Measurements from ENCODE around the gene SEPTIN8.
"Not testable (repeated sequence)": the region's sequence is repeated elsewhere in the genome, so short reads cannot be mapped to it uniquely, and the experiment has no call there.

SEPTIN8 gene

DNA sequence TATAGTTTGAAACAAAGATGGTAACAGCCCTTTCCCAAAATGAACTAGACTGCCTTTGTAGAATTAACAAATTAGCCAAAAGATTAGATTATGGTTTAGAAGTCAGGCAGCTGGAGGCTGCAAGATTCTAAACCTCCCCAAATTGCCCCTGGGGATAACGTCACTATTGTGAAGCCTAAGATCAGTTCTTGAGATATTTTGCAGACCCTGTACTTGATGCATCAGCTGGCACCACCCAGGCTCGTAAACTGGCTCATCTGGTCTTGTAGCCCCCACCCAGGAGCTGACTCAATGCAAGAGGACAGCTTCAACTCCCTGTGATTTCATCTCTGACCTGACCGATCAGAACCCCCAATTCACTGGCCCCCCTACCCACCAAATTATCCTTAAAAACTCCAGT lies 31.8 kb upstream of the SEPTIN8 start:
- Histone ChIP-seq H3K27me3 (ENCODE audit: insufficient read depth, poor library complexity, severe bottlenecking) (peaks cover 2% of the 10 kb centered on the region), H3K4me3 (replicated peaks; ENCODE audit: insufficient read depth, low read length) (no peak overlapping the region), H3K27ac (replicated peaks) (no peak overlapping the region)
- TF ChIP-seq GABPA (IDR thresholded peaks at IDR 0.05; ENCODE audit: low read depth) (no peak), SPI1 (IDR thresholded peaks at IDR 0.05; ENCODE audit: borderline replicate concordance, low read depth) (no peak), POLR2AphosphoS5 (IDR thresholded peaks at IDR 0.05; ENCODE audit: low read depth) (no peak)
- TF ChIP-seq, protein P1, sequence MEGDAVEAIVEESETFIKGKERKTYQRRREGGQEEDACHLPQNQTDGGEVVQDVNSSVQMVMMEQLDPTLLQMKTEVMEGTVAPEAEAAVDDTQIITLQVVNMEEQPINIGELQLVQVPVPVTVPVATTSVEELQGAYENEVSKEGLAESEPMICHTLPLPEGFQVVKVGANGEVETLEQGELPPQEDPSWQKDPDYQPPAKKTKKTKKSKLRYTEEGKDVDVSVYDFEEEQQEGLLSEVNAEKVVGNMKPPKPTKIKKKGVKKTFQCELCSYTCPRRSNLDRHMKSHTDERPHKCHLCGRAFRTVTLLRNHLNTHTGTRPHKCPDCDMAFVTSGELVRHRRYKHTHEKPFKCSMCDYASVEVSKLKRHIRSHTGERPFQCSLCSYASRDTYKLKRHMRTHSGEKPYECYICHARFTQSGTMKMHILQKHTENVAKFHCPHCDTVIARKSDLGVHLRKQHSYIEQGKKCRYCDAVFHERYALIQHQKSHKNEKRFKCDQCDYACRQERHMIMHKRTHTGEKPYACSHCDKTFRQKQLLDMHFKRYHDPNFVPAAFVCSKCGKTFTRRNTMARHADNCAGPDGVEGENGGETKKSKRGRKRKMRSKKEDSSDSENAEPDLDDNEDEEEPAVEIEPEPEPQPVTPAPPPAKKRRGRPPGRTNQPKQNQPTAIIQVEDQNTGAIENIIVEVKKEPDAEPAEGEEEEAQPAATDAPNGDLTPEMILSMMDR (IDR thresholded peaks at IDR 0.05; ENCODE audit: insufficient read depth, low read length): no peak
- TF ChIP-seq, protein P2, sequence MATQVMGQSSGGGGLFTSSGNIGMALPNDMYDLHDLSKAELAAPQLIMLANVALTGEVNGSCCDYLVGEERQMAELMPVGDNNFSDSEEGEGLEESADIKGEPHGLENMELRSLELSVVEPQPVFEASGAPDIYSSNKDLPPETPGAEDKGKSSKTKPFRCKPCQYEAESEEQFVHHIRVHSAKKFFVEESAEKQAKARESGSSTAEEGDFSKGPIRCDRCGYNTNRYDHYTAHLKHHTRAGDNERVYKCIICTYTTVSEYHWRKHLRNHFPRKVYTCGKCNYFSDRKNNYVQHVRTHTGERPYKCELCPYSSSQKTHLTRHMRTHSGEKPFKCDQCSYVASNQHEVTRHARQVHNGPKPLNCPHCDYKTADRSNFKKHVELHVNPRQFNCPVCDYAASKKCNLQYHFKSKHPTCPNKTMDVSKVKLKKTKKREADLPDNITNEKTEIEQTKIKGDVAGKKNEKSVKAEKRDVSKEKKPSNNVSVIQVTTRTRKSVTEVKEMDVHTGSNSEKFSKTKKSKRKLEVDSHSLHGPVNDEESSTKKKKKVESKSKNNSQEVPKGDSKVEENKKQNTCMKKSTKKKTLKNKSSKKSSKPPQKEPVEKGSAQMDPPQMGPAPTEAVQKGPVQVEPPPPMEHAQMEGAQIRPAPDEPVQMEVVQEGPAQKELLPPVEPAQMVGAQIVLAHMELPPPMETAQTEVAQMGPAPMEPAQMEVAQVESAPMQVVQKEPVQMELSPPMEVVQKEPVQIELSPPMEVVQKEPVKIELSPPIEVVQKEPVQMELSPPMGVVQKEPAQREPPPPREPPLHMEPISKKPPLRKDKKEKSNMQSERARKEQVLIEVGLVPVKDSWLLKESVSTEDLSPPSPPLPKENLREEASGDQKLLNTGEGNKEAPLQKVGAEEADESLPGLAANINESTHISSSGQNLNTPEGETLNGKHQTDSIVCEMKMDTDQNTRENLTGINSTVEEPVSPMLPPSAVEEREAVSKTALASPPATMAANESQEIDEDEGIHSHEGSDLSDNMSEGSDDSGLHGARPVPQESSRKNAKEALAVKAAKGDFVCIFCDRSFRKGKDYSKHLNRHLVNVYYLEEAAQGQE (IDR thresholded peaks at IDR 0.05; ENCODE audit: insufficient replicate concordance, low read depth): no peak
- no peak for DNase-seq (ENCODE audit: low read depth in 1 of 2, low spot score in 1 of 2)

DNA sequence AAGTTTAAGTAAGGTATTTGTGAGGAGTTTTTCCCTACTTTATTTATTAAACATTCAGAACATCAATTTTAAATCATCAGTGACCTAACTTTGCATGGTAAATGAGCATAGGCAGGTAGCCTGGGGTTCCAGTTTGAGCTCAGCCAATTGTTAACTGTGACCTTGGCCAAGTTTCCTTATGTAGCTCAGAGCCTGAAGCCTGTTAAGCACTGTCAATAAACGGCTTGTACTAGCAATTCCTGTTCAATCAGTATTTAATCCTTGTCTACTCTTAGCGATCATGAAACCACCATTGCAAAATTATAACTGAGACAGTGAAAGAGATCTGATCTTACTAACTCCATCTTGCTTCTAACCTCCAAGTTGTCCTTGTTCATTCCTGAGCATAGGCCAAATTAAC lies 31.4 kb upstream of the SEPTIN8 start:
- no peak for DNase-seq (ENCODE audit: low read depth in 1 of 2, low spot score in 1 of 2)
- Histone ChIP-seq H3K4me3 (replicated peaks; ENCODE audit: insufficient read depth, low read length) (no peak overlapping the region), H3K27ac (replicated peaks) (no peak overlapping the region), H3K27me3 (ENCODE audit: insufficient read depth, poor library complexity, severe bottlenecking) (peaks cover 2% of the 10 kb centered on the region)
- TF ChIP-seq, protein P2 (IDR thresholded peaks at IDR 0.05; ENCODE audit: insufficient replicate concordance, low read depth): no peak
- TF ChIP-seq POLR2AphosphoS5 (IDR thresholded peaks at IDR 0.05; ENCODE audit: low read depth): no peak
- TF ChIP-seq, protein P1 (IDR thresholded peaks at IDR 0.05; ENCODE audit: insufficient read depth, low read length): no peak
- no peak for TF ChIP-seq GABPA (IDR thresholded peaks at IDR 0.05; ENCODE audit: low read depth)
- TF ChIP-seq SPI1 (IDR thresholded peaks at IDR 0.05; ENCODE audit: borderline replicate concordance, low read depth): no peak

DNA sequence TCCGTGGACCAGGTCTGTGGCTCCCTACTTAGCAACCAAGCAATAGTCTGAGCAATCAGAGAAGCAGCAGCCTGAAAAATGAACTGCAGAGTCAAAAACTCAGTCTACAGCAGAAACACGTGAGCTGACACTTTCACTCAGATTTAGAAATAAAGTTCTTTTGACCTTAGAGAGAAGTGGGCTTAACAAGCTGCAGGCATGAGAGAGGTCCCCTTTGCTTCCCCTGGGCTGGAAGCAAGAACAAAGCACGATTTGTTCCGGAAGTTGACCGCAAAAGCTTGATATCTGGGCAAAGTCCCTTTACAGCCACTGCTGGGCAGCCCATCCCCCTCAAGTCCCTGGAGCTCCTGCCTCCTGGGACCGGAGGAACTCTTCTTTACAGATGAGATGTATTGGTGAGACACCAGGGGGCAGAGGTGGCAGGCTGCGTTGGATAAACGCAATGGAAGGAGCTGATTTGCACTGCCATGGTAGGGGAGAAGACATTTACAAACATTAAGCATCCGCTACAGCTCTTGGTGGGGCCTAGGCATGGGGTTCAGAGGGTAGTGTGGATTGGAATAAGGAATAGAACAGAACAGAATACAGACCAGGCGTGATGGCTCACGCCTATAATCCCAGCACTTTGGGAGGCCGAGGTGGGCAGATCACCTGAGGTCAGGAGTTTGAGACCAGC lies 30.3 kb upstream of the SEPTIN8 start:
- no peak for TF ChIP-seq POLR2AphosphoS5 (IDR thresholded peaks at IDR 0.05; ENCODE audit: low read depth)
- TF ChIP-seq GABPA (IDR thresholded peaks at IDR 0.05; ENCODE audit: low read depth): no peak
- TF ChIP-seq SPI1 (IDR thresholded peaks at IDR 0.05; ENCODE audit: borderline replicate concordance, low read depth): no peak
- TF ChIP-seq, protein P2 (IDR thresholded peaks at IDR 0.05; ENCODE audit: insufficient replicate concordance, low read depth): no peak
- TF ChIP-seq, protein P1 (IDR thresholded peaks at IDR 0.05; ENCODE audit: insufficient read depth, low read length): no peak
- no peak overlapping the region for H3K27ac ChIP-seq (replicated peaks)
- peaks cover under 1% of the 10 kb centered on the region for H3K27me3 ChIP-seq (ENCODE audit: insufficient read depth, poor library complexity, severe bottlenecking)
- DNase-seq (ENCODE audit: low read depth in 1 of 2, low spot score in 1 of 2): no peak
- H3K4me3 ChIP-seq (replicated peaks; ENCODE audit: insufficient read depth, low read length): no peak overlapping the region

GRCh38 chr5:132806804-132807162 lies 29.7 kb upstream of the SEPTIN8 start:
- H3K27me3 ChIP-seq (ENCODE audit: insufficient read depth, poor library complexity, severe bottlenecking); H3K4me3 ChIP-seq (replicated peaks; ENCODE audit: insufficient read depth, low read length); H3K27ac ChIP-seq (replicated peaks); DNase-seq (ENCODE audit: low read depth in 1 of 2, low spot score in 1 of 2): not testable (repeated sequence)

GRCh38 chr5:132805872-132806271 lies 28.8 kb upstream of the SEPTIN8 start:
- not testable (repeated sequence) for H3K27ac ChIP-seq (replicated peaks); DNase-seq (ENCODE audit: low read depth in 1 of 2, low spot score in 1 of 2); H3K4me3 ChIP-seq (replicated peaks; ENCODE audit: insufficient read depth, low read length); H3K27me3 ChIP-seq (ENCODE audit: insufficient read depth, poor library complexity, severe bottlenecking)

DNA sequence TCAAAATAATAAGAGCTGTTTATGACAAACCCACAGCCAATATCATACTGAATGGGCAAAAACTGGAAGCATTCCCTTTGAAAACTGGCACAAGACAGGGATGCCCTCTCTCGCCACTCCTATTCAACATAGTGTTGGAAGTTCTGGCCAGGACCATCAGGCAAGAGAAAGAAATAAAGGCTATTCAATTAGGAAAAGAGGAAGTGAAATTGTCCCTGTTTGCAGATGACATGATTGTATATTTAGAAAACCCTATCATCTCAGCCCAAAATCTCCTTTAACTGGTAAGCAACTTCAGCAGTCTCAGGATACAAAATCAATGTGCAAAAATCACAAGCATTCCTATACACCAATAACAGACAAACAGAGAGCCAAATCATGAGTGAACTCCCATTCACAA lies 27.2 kb upstream of the SEPTIN8 start:
- DNase-seq (ENCODE audit: low read depth in 1 of 2, low spot score in 1 of 2); H3K27me3 ChIP-seq (ENCODE audit: insufficient read depth, poor library complexity, severe bottlenecking); H3K4me3 ChIP-seq (replicated peaks; ENCODE audit: insufficient read depth, low read length); H3K27ac ChIP-seq (replicated peaks): not testable (repeated sequence)
